IMR-90 (cell line): ENCODE data around the gene PPFIA1. TPM values are rescaled to one million over a fixed set of nuclear protein-coding genes. Genes with fewer than 3 reads are reported as not detected.

Experiments used
- ATAC-seq: fragments of 200-7000 bp; cut with Tn5 transposase; 2 replicates; pipeline ENCODE4 v1.9.1; 2020; ENCODE audit warnings: low read depth, mild to moderate bottlenecking, moderate library complexity
- BruUV-seq: library from RNA; stranded (reverse); fragments of 400-500 nt; replicated peaks from 2 replicates; lab custom pipeline; 2021; lab: Mats Ljungman, UMichigan
- CTCF ChIA-PET: fragments of 300-600 bp; formaldehyde crosslinking; extraction: SDS; loops from one replicate; lab custom pipeline; 2021; ENCODE audit warnings: antibody characterized with exemption; lab: Yijun Ruan, JAX
- POLR2A ChIA-PET: fragments of 300-600 bp; sonication (Branson Sonifier 250); formaldehyde crosslinking; loops from one replicate; lab custom pipeline; 2022; ENCODE audit warnings: antibody characterized with exemption; ENCODE audit not compliant: unreplicated experiment; lab: Charles Lee
- DNase-seq: peaks from one replicate; pipeline ENCODE4 v3.0.0; 2013
- H2AFZ ChIP-seq: replicated peaks from 2 replicates; pipeline ENCODE3; 2013; ENCODE audit warnings: low read length, mild to moderate bottlenecking; ENCODE audit not compliant: poor library complexity
- H2AK5ac ChIP-seq: 2 replicates; pipeline ENCODE4 v1.6.1; 2013; ENCODE audit warnings: low read depth, low read length, inconsistent platforms
- H2AK9ac ChIP-seq: replicated peaks from 2 replicates; pipeline ENCODE3; 2013; ENCODE audit warnings: mild to moderate bottlenecking, low read depth, low read length, moderate library complexity; ENCODE audit not compliant: poor library complexity
- H2BK120ac ChIP-seq: 2 replicates; pipeline ENCODE4 v1.6.1; 2013; ENCODE audit warnings: low read depth, low read length, inconsistent platforms
- H2BK15ac ChIP-seq: 3 replicates; pipeline ENCODE4 v1.6.1; 2013; ENCODE audit warnings: low read depth, low read length, inconsistent platforms
- H2BK20ac ChIP-seq: 2 replicates; pipeline ENCODE4 v1.6.1; 2013; ENCODE audit warnings: low read depth, mild to moderate bottlenecking, inconsistent platforms, low read length, moderate library complexity
- H2BK5ac ChIP-seq: 2 replicates; pipeline ENCODE4 v1.6.1; 2013; ENCODE audit warnings: mild to moderate bottlenecking, low read depth, low read length, inconsistent platforms; ENCODE audit not compliant: poor library complexity, severe bottlenecking
- H3K14ac ChIP-seq: replicated peaks from 2 replicates; pipeline ENCODE4 v1.6.1; 2013; ENCODE audit warnings: low read depth, low read length, inconsistent platforms
- H3K18ac ChIP-seq: 2 replicates; pipeline ENCODE4 v1.6.1; 2013; ENCODE audit warnings: low read depth, low read length, control low read depth
- H3K23ac ChIP-seq: 2 replicates; pipeline ENCODE4 v1.6.1; 2013; ENCODE audit warnings: low read depth, low read length, inconsistent platforms
- H3K27ac ChIP-seq: 2 replicates; pipeline ENCODE4 v1.5.1; 2013; ENCODE audit warnings: mild to moderate bottlenecking, control low read depth, low read length; ENCODE audit not compliant: insufficient read depth
- H3K27me3 ChIP-seq: 2 replicates; pipeline ENCODE4 v1.6.1; 2013; ENCODE audit warnings: low read length; ENCODE audit not compliant: control insufficient read depth, insufficient read depth
- H3K36me3 ChIP-seq: 2 replicates; pipeline ENCODE4 v1.6.1; 2013; ENCODE audit warnings: low read length, mixed read lengths; ENCODE audit not compliant: control insufficient read depth, insufficient read depth
- H3K4ac ChIP-seq: 2 replicates; pipeline ENCODE4 v1.6.1; 2013; ENCODE audit warnings: low read depth, low read length, inconsistent platforms
- H3K4me1 ChIP-seq: 2 replicates; pipeline ENCODE4 v1.6.1; 2013; ENCODE audit warnings: low read length, mixed read lengths; ENCODE audit not compliant: control insufficient read depth, insufficient read depth
- H3K4me2 ChIP-seq: 2 replicates; pipeline ENCODE4 v1.6.1; 2013; ENCODE audit warnings: low read depth, mild to moderate bottlenecking, control low read depth, low read length, moderate library complexity
- H3K4me3 ChIP-seq: 2 replicates; pipeline ENCODE4 v1.5.1; 2013; ENCODE audit warnings: low read depth, mild to moderate bottlenecking, control low read depth, low read length, moderate library complexity; ENCODE audit not compliant: insufficient read depth
- H3K56ac ChIP-seq: 2 replicates; pipeline ENCODE4 v1.6.1; 2013; ENCODE audit warnings: low read length, inconsistent platforms; ENCODE audit not compliant: insufficient read depth; ENCODE audit errors: extremely low read depth
- H3K79me1 ChIP-seq, 2 experiments: 2 replicates each; pipeline ENCODE4 v1.6.1; 2013; ENCODE audit warnings: low read length in 2 of 2, inconsistent platforms in 1 of 2, low read depth in 1 of 2
- H3K9ac ChIP-seq: 2 replicates; pipeline ENCODE4 v1.6.1; 2013; ENCODE audit warnings: low read depth, low read length, control low read depth
- H3K9me1 ChIP-seq: 2 replicates; pipeline ENCODE4 v1.6.1; 2013; ENCODE audit warnings: low read length, inconsistent platforms; ENCODE audit not compliant: insufficient read depth
- H3K9me3 ChIP-seq: 2 replicates; pipeline ENCODE4 v1.6.1; 2013; ENCODE audit warnings: low read length; ENCODE audit not compliant: control insufficient read depth, insufficient read depth
- H4K20me1 ChIP-seq: 2 replicates; pipeline ENCODE4 v1.6.1; 2013; ENCODE audit warnings: low read length, inconsistent platforms; ENCODE audit not compliant: insufficient read depth
- H4K5ac ChIP-seq: 2 replicates; pipeline ENCODE4 v1.6.1; 2013; ENCODE audit warnings: mild to moderate bottlenecking, low read depth, low read length, control low read depth
- H4K8ac ChIP-seq, 2 experiments: 2 replicates each; pipeline ENCODE4 v1.6.1; 2013; ENCODE audit warnings: low read depth in 2 of 2, low read length in 2 of 2, control low read depth in 1 of 2, inconsistent platforms in 1 of 2
- H4K91ac ChIP-seq: 2 replicates; pipeline ENCODE4 v1.6.1; 2013; ENCODE audit warnings: low read depth, low read length, inconsistent platforms; ENCODE audit not compliant: insufficient read depth
- RFX5 ChIP-seq: IDR thresholded peaks from 2 replicates; pipeline ENCODE4 v1.8.0; 2012; ENCODE audit warnings: low read depth, mild to moderate bottlenecking, low read length, moderate library complexity
- WGBS, 2 experiments: methylation state at CpG; one replicate each; pipeline versions ENCODE4 v1.1.5 to v1.1.7; 2013; ENCODE audit warnings: missing lambda C conversion rate in 2 of 2; ENCODE audit not compliant: insufficient read length in 1 of 2; ENCODE audit errors: extremely low coverage in 2 of 2; 5-methylcytosine and 5-hydroxymethylcytosine counted together
- dilution Hi-C: fragments of 300-500 bp; cut with HindIII; formaldehyde crosslinking; loops from one replicate; pipeline ENCODE4 v1.14.3; 2018; ENCODE audit warnings: low sequenced_read_pairs; ENCODE audit not compliant: unreplicated experiment
- in situ Hi-C: fragments of 300-500 bp; cut with MboI; formaldehyde crosslinking; loops from 3 replicates; pipeline ENCODE4 v1.14.3; 2019; ENCODE audit warnings: low sequenced_read_pairs, inconsistent platforms, mixed read lengths
- intact Hi-C: fragments of 100-400 bp; cut with micrococcal nuclease; formaldehyde crosslinking; loops from 2 replicates; pipeline ENCODE4 v1.10.0; 2022
- polyA plus RNA-seq, 3 experiments: library from polyadenylated mRNA; depleted of rRNA; stranded (reverse); fragments of >200 nt; gene quantifications; 2 replicates each; pipeline ENCODE4 v1.2.3, GENCODE V29; 2012; ENCODE audit warnings: low replicate concordance in 1 of 3
- total RNA-seq: library from RNA; depleted of rRNA; stranded (reverse); fragments of >200 nt; gene quantifications from 2 replicates; pipeline ENCODE4 v1.2.3, GENCODE V29; 2012

The PPFIA1 gene
- total and polyA plus RNA-seq, 2 of the 4 experiments (the other 2 are of a cell fraction): 25.6 to 37.2 TPM

DNA sequence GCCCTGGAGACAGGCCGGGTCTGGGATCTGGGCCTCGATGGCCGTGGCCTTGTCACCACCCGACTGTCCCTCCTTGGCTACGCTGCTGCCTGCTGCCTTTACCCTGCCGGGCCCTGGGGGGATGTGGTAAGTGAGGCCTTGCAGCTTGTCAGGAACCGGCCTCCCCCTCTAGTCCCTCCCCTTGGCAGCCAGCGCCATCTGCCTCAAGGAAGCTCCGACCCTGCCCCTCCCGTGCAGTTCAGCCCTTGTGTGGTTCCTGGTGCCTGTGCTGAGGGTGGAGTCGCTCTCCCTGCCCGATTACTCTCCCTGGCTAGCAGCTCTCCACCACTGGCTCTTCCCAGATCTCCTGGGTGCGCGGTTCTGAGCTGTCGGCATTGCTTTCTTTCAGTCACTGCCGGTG lies 161.6 kb downstream of the PPFIA1 start:
- dilution Hi-C loops (no loop called here), intact Hi-C loops (no loop called here), in situ Hi-C loops (no loop called here)
- no peak for ATAC-seq
- Histone ChIP-seq H3K9me1 (no peaks in the 10 kb centered on the region), H3K4me1 (no peaks in the 10 kb centered on the region), H3K4me3 (no peak overlapping the region), H3K18ac (no peak overlapping the region), H2BK15ac (no peak overlapping the region), H4K91ac (no peak overlapping the region), H3K56ac (no peak overlapping the region), H2BK20ac (no peak overlapping the region), H4K5ac (no peak overlapping the region), H3K23ac (no peak overlapping the region), H2AK9ac (no peak overlapping the region), H3K36me3 (peaks cover 89% of the 10 kb centered on the region), H3K9ac (no peak overlapping the region), H2AK5ac (no peak overlapping the region), H2BK5ac (no peak overlapping the region), H3K27ac (no peak overlapping the region), H3K27me3 (no peaks in the 10 kb centered on the region), H4K20me1 (peaks cover 71% of the 10 kb centered on the region), H3K14ac (no peak overlapping the region), H2BK120ac (no peak overlapping the region), H2AFZ (no peak overlapping the region), H3K4me2 (no peak overlapping the region), H4K8ac (no peak overlapping the region), H3K4ac (no peak overlapping the region), H3K79me1 (peaks cover 21 to 62% of the 10 kb centered on the region in 2 experiments), H3K9me3 (no peaks in the 10 kb centered on the region)
- TF ChIP-seq RFX5: no peak
- no peak for DNase-seq
- ChIA-PET POLR2A (no interaction called here), CTCF (no interaction called here)
- no CpG with 5 or more reads among the region's 16 CpGs for WGBS, 2 experiments
- no TSS peak for BruUV-seq
